Measurements from ENCODE around the gene NELL1.

Gene NELL1

DNA sequence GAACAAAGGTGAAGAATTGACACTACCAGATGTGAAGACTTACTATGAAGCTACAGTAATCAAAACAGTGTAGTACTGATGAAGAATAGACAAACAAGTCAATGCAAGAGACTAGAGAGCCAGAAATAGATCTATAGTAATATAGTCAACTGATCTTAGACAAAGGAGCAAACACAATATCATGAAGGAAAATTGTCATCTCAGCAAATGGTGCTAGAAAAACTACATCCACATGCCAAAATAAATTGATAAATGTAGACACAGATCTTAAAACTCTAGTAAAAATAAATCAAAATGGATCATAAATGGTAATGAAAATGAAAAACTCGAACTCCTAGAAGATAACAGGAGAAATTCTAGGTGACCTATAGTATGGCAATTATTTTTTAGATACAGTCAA lies 609.5 kb downstream of the NELL1 start:
- no peak for DNase-seq (ENCODE audit: low read depth)
- TF ChIP-seq, protein P1, sequence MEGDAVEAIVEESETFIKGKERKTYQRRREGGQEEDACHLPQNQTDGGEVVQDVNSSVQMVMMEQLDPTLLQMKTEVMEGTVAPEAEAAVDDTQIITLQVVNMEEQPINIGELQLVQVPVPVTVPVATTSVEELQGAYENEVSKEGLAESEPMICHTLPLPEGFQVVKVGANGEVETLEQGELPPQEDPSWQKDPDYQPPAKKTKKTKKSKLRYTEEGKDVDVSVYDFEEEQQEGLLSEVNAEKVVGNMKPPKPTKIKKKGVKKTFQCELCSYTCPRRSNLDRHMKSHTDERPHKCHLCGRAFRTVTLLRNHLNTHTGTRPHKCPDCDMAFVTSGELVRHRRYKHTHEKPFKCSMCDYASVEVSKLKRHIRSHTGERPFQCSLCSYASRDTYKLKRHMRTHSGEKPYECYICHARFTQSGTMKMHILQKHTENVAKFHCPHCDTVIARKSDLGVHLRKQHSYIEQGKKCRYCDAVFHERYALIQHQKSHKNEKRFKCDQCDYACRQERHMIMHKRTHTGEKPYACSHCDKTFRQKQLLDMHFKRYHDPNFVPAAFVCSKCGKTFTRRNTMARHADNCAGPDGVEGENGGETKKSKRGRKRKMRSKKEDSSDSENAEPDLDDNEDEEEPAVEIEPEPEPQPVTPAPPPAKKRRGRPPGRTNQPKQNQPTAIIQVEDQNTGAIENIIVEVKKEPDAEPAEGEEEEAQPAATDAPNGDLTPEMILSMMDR (IDR thresholded peaks at IDR 0.05; ENCODE audit: control insufficient read depth, insufficient read depth, low read depth, low read length, missing control alignments), result no peak
- H3K4me3 ChIP-seq (ENCODE audit: control insufficient read depth, low read depth, low read length), result no peak overlapping the region

DNA sequence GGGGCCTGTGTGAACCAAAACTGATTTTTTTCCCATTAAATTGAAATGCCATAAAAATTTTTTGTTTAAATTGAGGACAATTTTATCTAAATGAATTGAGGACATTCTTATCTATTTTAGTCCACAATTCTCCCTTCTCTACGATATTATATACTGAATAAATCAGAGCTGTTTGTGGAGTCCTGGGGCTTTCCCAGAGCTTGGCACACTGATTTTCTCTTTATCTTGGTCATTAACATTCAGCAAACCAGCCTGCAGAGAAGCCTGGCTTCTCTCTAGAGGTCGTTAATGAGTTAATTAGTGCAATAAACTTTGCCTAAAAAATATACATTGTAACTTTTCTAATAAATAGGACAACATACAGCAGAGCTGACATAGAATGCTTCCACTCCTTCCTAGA lies 615.7 kb downstream of the NELL1 start:
- no peak for DNase-seq (ENCODE audit: low read depth)
- H3K4me3 ChIP-seq (ENCODE audit: control insufficient read depth, low read depth, low read length), result no peak overlapping the region
- TF ChIP-seq, protein P1 (IDR thresholded peaks at IDR 0.05; ENCODE audit: control insufficient read depth, insufficient read depth, low read depth, low read length, missing control alignments), result no peak

DNA sequence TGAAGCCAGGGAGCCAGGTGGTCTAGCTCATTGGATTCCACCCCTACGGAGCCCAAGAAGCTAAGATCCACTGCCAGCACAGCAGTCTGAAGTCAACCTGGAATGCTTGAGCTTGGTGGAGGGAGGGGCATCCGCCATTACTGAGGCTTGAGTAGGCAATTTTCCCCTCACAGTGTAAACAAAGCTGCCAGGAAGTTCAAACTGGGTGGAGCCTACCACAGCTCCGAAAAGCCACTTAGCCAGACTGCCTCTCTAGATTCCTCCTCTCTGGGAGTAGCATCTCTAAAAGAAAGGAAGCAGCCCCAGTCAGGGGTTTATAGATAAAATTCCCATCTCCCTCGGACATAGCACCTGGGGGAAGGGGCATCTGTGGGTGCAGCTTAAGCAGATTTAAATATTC lies 620.3 kb downstream of the NELL1 start:
- DNase-seq (ENCODE audit: low read depth), result no peak
- no peak overlapping the region for H3K4me3 ChIP-seq (ENCODE audit: control insufficient read depth, low read depth, low read length)
- TF ChIP-seq, protein P1 (IDR thresholded peaks at IDR 0.05; ENCODE audit: control insufficient read depth, insufficient read depth, low read depth, low read length, missing control alignments), result no peak

DNA sequence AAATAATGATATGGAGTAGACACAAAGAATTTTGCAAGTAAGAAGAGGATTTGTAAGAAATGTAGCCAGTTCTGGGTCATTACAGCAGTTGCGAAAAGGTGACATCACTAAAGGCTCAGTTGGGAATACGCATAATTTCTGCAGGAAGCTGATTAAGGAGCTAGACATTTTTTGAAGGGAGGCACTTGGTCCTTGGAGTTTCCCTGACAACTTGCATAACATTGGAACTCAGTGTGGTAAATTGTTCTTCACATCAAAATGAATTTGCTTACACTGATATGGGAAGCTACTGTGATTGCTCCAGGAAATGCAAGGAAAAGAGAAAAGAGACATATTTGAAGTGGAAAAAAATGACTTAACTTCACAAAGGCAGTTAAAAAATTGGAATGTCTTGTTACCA lies 626.1 kb downstream of the NELL1 start:
- TF ChIP-seq, protein P1 (IDR thresholded peaks at IDR 0.05; ENCODE audit: control insufficient read depth, insufficient read depth, low read depth, low read length, missing control alignments), result no peak
- no peak for DNase-seq (ENCODE audit: low read depth)
- no peak overlapping the region for H3K4me3 ChIP-seq (ENCODE audit: control insufficient read depth, low read depth, low read length)

DNA sequence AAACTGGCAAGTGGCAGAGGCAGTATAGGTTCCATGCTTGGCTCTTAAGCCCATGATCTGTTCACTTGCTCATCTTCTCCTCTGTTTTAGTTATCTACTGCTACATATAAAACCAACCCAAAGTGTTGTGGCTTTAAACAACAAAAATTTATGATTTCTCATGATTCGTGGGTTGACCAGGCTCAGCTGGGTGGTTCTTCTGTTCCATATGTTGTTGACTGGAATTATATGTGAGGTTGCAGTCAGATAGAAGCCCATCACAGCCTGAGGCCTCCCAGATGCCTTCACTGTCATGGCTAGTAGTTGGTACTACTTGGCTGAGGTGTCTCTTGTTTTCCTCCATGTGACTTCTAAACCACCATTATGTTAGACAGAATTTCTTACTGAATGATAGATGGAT lies 632.6 kb downstream of the NELL1 start:
- DNase-seq (ENCODE audit: low read depth), result no peak
- H3K4me3 ChIP-seq (ENCODE audit: control insufficient read depth, low read depth, low read length), result no peak overlapping the region
- TF ChIP-seq, protein P1 (IDR thresholded peaks at IDR 0.05; ENCODE audit: control insufficient read depth, insufficient read depth, low read depth, low read length, missing control alignments), result no peak

DNA sequence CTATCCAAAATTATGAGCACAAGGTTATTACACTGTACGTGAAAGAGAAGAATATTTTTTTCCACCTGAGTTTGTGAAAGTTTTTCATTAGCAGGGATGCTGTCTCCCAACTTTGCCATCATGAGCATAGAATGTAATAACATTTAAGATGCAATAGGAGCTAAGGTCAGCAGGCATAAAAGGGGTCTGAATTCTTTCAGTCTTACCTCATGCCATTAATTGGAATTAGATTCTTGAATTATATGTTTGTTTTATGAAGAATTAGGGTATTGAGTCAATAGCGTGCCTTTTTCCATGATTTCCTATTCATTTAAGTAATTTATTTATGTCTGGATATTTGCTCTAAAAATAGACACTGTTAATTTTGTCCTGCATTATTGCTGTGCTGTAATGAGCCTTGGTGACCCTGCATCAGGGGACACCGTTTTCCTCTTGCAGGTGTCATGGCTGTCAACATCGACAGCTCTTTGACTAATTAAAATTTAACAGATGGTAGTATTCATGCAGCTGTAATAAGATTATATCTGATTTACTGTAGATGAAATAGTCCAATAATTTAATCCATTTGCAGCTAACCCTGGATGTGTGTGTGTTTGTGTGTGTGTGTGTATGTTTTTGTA lies 637.5 kb downstream of the NELL1 start:
- DNase-seq (ENCODE audit: low read depth), result no peak
- TF ChIP-seq, protein P1 (IDR thresholded peaks at IDR 0.05; ENCODE audit: control insufficient read depth, insufficient read depth, low read depth, low read length, missing control alignments), result no peak

DNA sequence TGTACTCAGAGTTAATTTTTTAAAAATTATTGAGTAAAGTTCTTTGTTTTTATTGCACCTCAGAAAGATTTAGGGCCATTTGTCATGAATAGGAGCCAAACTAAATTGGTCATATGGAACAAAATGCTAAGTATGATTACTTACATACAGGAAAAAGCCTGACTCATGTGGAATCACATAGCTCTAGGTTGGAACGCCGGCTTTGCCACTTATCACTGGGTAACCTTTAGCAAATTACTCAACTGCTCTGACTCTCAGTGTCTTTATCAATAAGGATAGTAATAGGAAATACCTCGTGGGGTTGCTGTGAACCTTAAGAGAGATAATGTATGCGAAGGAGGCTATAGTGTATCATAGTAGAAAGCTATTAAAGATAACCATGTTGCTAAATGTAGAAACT lies 638.5 kb downstream of the NELL1 start:
- DNase-seq (ENCODE audit: low read depth), result no peak
- TF ChIP-seq, protein P1 (IDR thresholded peaks at IDR 0.05; ENCODE audit: control insufficient read depth, insufficient read depth, low read depth, low read length, missing control alignments), result no peak
- H3K4me3 ChIP-seq (ENCODE audit: control insufficient read depth, low read depth, low read length), result no peak overlapping the region

More for the DNA sequence above, 637.5 kb downstream of the NELL1 start:
- no peak overlapping the region for H3K4me3 ChIP-seq (ENCODE audit: control insufficient read depth, low read depth, low read length)
